ENCODE data around the gene LRRC40.
"Not testable (repeated sequence)": the region's sequence is repeated elsewhere in the genome, so short reads cannot be mapped to it uniquely, and the experiment has no call there.

Gene LRRC40

DNA sequence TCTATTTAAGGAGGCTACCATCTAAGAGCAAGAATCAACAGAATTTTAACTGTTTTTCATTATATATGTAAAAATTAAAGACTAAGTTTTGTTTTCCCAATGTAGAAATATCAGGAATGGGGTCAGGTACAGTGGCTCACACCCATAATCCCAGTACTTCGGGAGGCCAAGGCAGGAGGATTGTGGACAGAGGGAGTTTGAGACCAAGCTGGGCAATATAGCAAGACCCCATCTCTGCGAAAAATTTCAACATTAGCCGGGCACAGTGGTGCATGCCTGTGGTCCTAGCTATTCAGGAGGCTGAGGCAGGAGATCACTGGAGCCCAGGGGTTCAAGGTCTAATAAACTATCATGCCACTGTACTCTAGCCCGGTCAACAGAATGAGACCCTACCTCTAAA lies 5.3 kb downstream of the LRRC40 start:
- DNase-seq = no peak

GRCh38 chr1:70196333-70196732 lies 9.0 kb downstream of the LRRC40 start:
- no peak for DNase-seq

- no peak for DNase-seq
These were observed 10.0 kb downstream of the LRRC40 start for GRCh38 chr1:70195342-70195741.

- DNase-seq = no peak
These were observed 10.8 kb downstream of the LRRC40 start for GRCh38 chr1:70194601-70195000.

GRCh38 chr1:70192446-70192845 lies 12.9 kb downstream of the LRRC40 start:
- DNase-seq = not testable (repeated sequence)

DNA sequence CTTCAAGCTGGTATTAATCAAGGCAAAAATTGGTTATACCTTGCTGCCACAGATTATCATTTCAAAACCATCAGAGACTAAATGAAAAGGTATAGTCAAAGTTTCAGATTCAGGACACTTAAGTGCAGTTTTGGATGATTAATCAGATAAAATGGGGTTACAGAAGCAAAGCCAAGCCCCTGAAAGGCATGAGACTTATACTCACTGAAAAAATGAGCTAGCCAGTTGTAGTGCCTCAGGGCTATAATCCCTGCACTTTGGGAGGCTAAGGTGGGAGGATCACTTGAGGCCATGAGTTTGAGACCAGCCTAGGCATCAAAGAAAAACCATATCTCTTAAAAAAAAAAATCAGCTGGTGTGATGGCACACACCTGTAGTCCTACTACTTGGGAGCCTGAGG lies 15.2 kb downstream of the LRRC40 start:
- no peak for DNase-seq

- DNase-seq = no peak
These were observed 16.9 kb downstream of the LRRC40 start for GRCh38 chr1:70188522-70188921.

GRCh38 chr1:70185181-70185580 lies 20.2 kb downstream of the LRRC40 start:
- DNase-seq = not testable (repeated sequence)

DNA sequence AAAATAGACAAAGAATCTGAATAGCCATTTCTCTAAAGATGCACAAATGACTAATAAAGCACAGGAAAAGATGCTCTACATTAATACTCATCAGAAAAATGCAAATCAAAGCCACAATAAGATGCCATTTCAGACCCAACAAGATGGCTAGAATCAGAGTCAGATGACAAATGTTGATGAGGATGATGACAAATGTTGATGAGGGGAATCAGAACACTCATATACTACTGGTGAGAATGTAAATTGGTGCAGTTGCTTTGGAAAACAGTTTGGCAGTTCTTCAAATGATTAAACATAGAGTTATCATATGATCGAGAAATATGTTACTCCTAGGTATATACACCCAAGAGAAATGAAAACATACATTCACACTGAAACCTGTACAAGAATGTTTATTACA lies 33.9 kb downstream of the LRRC40 start:
- DNase-seq = no peak

- no peak for DNase-seq
These were observed 36.1 kb downstream of the LRRC40 start for GRCh38 chr1:70169018-70169839.

- no peak for DNase-seq
These were observed 37.1 kb downstream of the LRRC40 start for GRCh38 chr1:70168283-70168682.

- DNase-seq = no peak
These were observed 41.0 kb downstream of the LRRC40 start for GRCh38 chr1:70164350-70164749.

- DNase-seq = no peak
These were observed 48.8 kb downstream of the LRRC40 start for GRCh38 chr1:70156529-70157120.

DNA sequence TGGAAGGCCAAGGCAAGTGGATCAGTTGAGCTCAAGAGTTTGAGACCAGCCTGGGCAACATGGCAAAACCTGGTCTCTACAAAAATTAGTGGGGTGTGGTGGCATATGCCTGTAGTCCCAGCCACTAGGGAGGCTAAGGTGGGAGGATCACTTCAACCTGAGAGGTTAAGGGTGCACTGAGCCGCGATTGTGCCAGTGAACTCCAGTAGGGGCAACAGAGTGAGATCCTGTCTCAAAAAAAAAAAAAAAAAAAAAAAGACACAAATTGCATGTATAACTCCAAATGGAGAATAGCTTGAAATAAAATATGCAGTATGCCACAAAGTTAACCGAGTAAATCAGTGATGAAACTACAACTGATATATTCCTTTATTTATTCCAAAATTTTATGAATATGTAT lies 51.6 kb downstream of the LRRC40 start:
- no peak for DNase-seq

- DNase-seq = no peak
These were observed 54.9 kb downstream of the LRRC40 start for GRCh38 chr1:70150444-70150843.

DNA sequence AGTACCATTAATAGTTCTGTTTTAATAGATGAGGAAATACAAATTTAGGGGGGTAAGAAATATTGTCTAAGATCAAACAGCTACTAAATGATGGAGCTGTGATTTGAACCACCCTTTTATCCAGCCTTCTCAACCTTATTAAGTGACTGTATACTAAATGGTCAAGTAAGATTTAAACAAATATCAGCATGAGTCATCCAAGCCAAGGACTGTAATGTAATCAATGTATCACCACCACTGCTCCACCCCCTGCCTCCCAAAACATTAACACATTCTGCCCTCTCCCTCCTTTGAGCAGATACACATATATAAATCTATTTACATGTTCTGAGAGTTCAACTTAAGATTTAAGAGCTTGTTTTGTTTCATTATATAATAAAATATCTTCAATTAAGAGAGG lies 58.9 kb downstream of the LRRC40 start:
- DNase-seq = no peak

GRCh38 chr1:70143048-70143659 lies 62.2 kb downstream of the LRRC40 start:
- DNase-seq = no peak

DNA sequence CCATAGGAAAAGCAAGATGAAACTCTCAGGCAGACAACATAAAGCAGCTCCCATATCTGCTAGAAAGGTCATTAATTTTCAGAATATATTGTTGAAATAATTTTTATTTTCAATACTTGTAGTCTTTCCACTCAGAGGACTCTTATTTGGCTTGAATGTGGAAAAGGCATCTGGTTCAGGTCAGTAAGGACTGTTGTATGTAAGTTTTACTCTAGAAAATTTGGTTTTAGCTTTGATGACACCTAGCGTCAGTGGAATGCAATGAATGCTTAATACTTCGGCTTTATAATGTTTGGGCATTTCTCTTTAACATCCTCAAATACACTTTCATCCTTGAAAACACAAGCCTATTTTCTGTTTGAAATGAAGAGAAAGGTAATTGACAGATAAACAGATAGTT lies 63.3 kb downstream of the LRRC40 start:
- DNase-seq = no peak

DNA sequence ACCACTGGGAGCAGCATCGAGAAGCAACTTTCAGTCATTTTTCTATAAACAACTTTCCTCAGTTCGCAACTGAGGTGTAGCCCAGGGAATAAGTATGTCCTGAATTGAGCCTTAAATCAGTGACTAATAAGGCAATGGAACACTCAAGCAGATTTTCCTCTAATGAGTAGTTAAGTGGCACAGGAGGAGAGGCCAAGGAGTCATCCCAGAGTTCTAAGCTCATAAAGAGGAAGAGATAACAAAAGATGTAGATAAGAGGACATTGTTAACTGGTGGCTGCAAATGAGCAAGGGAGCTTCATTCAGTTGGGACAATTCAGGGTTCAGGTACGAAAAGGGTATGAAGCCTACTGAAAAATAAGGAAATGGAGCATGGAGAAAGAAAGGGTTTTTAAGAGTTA lies 64.5 kb downstream of the LRRC40 start:
- DNase-seq = no peak

DNA sequence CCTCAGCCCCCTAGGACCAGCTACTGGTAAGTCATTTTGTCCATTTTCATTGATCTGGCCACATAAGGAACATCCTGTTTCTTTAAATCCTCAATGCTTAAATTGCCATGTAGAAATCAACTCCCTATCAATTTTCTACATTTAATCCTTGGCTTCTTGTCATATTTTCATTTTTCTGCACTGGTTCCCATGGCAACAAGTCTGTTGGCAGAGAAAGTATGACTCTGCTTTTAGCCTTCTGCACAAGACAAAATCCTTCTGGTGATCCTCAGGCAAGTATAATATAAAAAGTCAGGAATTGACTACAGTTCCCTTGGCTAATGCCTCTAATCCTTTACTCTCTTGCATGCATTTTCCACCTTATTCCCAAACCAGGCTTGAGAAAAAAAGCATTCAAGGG lies 65.0 kb downstream of the LRRC40 start:
- no peak for DNase-seq

GRCh38 chr1:70134148-70134547 lies 71.2 kb downstream of the LRRC40 start:
- DNase-seq = no peak

- DNase-seq = no peak
These were observed 88.3 kb downstream of the LRRC40 start for GRCh38 chr1:70117046-70117445.

GRCh38 chr1:70115315-70115714 lies 90.1 kb downstream of the LRRC40 start:
- DNase-seq = no peak

DNA sequence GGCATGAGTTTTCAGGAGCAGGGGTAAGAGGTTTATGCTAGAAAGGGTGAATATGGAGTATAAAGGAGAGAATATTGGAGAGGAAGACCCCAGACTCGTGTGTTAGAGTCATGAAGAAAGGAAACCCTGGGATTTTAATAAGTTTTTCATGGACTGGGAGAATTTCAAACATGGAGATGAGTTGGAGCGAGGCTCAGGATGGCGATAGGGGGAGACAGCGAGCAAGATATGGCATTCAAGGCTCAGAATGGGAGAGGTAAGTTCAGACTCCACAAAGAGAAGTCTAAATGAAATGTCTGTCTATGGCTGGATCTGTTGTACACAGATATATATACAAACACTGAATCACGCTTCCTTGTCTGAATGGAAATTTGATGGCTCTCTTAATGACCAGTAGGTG lies 92.5 kb downstream of the LRRC40 start:
- no peak for DNase-seq
